Adrenal gland (tissue), 5 donors: ENCODE data around the gene CTDSPL.
A peak's percentile ranks its signal among the peaks of the same experiment; 100 is the strongest.

Source experiments
- POLR2A ChIP-seq, 2 donors: fragments of 450-650 bp; IDR thresholded peaks; one replicate each; pipeline ENCODE4 v1.6.1; 2017; ENCODE audit warnings: antibody characterized with exemption in 2 of 2, mild to moderate bottlenecking in 2 of 2, moderate library complexity in 1 of 2
- TF ChIP-seq, protein P1 (sequence below), 6 experiments: fragments of 450-650 bp in 4 of 6; fragments of 200-600 bp in 2 of 6; sonication (generic) in 1 of 6; IDR thresholded peaks; 1 replicate in 5 of 6; 2 replicates in 1 of 6; pipeline versions ENCODE4 v1.5.1 to v1.8.0; 2016 to 2021; ENCODE audit warnings: antibody characterized with exemption in 6 of 6, mild to moderate bottlenecking in 2 of 6, moderate library complexity in 1 of 6
- donor health status: DM: no; HTN: no; CAD: no.

DNA sequence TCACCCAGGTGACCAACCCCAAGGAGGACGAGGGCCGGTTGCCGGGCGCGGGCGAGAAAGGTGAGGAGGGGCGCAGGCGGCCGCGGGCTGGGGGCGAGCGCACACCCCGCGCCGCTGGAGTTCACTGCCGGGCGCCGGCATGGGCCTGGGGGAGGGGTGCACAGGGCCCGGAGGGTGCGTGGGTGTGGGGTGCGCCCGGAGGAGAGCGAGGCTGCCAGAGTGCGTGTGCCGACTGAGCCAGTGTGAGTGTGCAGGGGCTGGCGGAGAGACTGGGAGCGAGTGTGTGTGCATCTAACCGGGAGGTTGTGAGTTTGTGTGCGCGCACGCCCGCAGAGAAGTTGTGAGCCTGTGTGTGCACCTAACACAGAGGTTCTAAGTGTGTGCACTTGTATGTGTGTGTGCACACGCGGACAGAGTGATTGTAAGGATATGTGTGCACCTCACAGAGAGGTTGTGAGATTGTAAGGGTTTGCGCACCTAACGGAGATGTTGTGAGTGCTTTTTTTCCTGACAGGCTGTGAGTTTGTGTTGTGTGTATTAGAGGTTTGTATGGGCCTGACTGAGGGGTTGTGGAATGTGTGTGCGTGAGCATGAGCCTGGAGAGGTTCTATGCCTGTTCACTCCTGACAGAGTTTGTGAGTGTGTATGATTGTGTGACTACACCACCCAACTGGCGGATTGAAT, 681 bp downstream of the CTDSPL start:
- TF ChIP-seq, protein P1, sequence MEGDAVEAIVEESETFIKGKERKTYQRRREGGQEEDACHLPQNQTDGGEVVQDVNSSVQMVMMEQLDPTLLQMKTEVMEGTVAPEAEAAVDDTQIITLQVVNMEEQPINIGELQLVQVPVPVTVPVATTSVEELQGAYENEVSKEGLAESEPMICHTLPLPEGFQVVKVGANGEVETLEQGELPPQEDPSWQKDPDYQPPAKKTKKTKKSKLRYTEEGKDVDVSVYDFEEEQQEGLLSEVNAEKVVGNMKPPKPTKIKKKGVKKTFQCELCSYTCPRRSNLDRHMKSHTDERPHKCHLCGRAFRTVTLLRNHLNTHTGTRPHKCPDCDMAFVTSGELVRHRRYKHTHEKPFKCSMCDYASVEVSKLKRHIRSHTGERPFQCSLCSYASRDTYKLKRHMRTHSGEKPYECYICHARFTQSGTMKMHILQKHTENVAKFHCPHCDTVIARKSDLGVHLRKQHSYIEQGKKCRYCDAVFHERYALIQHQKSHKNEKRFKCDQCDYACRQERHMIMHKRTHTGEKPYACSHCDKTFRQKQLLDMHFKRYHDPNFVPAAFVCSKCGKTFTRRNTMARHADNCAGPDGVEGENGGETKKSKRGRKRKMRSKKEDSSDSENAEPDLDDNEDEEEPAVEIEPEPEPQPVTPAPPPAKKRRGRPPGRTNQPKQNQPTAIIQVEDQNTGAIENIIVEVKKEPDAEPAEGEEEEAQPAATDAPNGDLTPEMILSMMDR (IDR thresholded peaks at IDR 0.05): no peak
- peak in 1 of 2 donors; percentile 12 for TF ChIP-seq POLR2A (IDR thresholded peaks at IDR 0.05)
